HG03520 (cell line): ENCODE measurements around the gene COPG2.
"Not testable (repeated sequence)": the region's sequence is repeated elsewhere in the genome, so short reads cannot be mapped to it uniquely, and the experiment has no call there.

Source experiments
- ATAC-seq: cut with Tn5 transposase; IDR thresholded peaks from one replicate; pipeline ENCODE4 v1.9.1; 2021; ENCODE audit warnings: mild to moderate bottlenecking, moderate library complexity; ENCODE audit not compliant: unreplicated experiment

The COPG2 gene

GRCh38 chr7:130654850-130655249, 13.7 kb downstream of the COPG2 start:
- no peak for ATAC-seq

- no peak for ATAC-seq
These were observed 17.9 kb downstream of the COPG2 start for GRCh38 chr7:130650611-130651120.

- no peak for ATAC-seq
These were observed 19.4 kb downstream of the COPG2 start for GRCh38 chr7:130649004-130649790.

DNA sequence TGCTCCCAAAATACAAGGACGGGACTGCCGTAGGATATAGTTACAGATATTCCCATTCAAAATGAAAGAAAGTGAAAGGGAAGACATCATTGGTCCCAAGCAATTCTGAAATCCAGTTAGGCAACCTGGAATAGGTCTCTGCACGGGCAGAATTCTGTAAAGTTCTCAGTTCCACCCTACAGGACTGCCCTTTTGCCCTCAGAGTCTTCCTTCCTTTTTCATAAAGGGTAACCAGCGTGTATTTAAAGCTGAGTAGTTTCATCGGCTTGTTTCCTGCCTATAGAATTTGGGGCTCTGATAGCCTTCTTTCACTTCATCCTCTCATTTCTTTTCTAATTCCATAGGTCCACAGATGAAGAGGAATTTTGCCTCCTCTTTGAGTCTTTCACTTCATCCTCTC, 20.0 kb downstream of the COPG2 start:
- ATAC-seq = no peak

DNA sequence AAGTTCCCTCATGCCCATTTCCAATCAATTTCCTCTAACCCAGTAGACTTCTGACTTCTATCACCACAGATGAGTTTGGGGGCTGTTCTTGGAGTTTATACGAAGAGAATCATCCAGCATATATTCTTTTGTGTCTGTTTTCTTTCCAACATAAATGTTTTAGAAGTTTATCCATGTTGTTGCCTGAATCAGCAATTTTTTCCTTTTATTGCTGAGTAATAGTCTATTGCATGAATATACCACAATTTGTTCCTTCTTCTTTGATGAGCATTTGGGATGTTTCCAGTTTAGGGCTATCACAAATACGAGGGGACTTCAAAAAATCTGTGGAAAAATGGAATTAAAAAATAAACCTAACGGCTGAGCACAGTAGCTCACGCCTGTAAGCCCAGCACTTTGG, 26.2 kb downstream of the COPG2 start:
- ATAC-seq = no peak

GRCh38 chr7:130641497-130641896, 27.1 kb downstream of the COPG2 start:
- no peak for ATAC-seq

- no peak for ATAC-seq
These were observed 27.5 kb downstream of the COPG2 start for GRCh38 chr7:130641040-130641439.

GRCh38 chr7:130639388-130639787, 29.2 kb downstream of the COPG2 start:
- ATAC-seq = no peak

DNA sequence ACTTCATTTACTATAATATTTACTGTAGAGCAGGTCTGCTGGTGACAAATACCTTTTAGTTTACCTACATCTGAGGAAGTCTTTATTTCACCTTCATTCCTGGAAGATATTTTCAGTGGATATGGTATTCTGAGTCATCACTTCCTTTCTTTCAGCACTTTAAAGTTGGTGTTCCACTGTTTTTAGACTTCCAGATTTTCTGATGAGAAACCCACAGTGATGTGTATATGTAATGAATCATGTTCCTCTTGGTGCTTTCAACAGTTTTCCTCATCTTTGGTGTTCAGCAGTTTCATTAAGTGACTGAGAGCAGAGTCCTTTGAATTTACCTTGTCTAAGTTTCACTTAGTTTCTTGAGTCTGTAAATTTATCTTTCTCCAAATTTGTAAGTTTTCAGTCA, 36.4 kb downstream of the COPG2 start:
- ATAC-seq = no peak

DNA sequence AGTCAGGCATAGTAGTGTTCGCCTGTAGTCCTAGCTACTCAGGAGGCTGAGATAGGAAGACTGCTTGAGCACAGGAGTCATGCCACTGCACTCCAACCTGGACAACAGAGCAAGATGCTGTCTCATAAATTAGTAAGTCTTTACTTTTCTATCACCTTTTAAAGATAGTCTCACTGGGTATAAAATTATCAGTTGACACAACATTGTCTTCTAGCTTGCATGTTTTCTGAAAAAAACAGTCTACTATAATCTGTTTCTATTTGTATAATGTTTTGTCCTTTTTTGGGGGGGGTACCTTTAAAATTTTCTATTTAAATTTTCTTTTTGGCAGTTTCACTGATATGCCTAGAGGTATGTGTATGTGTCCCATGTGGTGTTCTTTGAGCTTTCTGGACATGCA, 39.6 kb downstream of the COPG2 start:
- no peak for ATAC-seq

DNA sequence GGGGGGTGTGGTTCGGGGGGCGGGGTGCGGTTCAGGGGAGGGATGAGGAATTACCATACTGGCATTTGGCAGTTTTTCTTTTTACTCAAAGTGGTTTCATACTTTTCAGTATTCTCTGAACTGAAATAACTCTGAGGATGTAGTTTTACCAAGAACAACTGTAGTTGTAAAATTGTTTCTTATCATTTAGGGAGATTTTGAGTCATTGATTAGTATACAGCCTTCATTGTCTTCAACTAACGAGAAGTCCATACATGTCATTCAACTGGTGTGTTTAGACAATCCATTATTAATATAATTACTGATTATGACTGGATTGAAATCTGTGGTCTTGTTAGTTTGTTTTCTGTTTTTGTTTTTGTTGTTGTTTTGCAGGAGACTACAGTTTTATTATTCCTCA, 40.8 kb downstream of the COPG2 start:
- no peak for ATAC-seq

GRCh38 chr7:130622866-130623265, 45.7 kb downstream of the COPG2 start:
- no peak for ATAC-seq

DNA sequence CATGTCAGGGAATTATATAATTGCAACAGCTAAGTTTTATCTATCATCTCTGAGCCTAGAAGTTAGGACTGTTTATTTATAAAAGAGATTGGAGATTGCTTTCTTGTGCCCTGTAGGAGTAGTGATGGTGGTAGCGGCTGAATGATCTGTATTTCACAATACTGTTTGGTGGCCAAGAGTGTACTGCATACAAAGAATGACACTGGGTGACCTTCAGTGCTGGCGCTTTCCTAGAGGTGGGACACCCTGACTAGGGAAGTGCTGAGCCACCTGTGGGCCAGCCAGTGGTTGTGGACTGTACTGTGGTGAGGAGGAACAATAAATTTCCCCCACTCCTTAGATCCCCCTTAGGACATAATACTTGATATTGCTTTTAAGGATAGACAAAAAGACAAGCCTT, 53.0 kb downstream of the COPG2 start:
- no peak for ATAC-seq

DNA sequence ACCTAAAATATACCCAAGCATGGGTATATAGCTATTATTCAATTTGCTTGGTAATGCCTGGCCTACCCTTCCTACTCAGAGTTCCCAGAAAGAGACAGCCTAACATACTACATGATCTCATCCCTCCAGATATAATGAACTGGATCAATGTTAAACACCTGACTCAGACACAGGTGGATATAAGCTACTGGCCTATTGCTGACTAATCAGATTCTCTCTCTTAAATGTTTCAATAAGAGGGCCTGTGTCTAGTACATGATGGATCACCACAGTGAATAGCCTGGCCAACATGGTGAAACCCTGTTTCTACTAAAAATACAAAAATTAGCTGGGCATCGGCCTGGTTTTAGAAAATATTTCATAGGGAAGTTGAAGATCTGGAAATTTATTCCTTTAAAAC, 54.1 kb downstream of the COPG2 start:
- no peak for ATAC-seq

DNA sequence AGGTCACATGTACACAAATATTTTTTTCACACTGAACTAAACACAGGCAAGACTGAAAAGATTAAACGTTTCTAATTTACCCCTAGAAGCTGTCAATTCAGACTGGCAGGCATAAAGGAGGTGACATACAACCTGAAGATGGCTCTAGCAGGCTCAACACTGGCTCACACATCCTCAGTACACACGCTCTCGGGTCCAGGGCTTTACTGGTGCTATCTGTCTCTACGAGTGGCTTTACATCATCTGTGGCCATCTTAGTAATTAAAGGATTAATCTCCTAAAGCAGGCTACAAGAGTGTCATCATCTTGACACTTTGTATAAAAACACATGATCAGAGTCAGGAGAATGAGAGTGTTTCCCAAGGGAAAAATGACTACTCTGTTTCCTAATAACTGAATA, 57.3 kb downstream of the COPG2 start:
- no peak for ATAC-seq

- ATAC-seq = not testable (repeated sequence)
These were observed 61.5 kb downstream of the COPG2 start for GRCh38 chr7:130607066-130607465.

DNA sequence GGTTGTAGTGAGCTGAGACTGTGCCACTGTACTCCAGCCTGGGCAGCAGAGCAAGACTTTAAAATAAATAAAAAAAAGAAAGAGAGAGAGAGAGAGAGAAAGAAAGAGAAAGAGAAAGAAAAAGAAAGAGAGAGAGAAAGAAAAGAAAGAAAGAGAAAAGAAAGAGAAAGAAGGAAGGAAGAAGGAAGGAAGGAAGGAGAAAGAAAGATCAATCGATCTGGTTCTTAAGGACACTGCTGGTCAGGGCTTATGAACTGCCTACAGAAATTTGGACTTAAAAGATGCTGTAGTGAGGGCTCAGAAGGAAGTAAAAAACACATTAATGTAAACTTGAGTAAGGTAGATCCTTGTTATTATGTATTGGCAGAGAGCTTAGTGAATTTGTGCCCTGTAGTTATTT, 62.4 kb downstream of the COPG2 start:
- no peak for ATAC-seq

DNA sequence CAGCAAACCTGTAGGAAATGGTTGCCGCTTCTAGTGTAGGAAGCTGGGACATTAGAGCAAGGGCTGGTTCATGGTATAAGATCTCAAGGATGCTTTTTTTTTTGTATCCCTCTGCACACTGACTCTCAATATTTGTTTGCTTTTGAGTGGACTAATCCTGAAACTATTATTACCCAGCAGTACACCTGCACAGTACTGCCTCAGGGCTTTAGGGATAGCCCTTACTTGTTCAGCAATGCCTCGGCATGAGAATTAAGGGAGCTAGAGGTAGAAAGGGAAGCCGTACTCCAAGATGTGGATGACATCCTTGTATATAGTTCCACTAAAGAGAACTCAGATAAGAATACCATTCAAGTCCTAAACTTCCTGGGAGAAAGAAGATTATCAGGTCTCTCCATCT, 70.5 kb downstream of the COPG2 start:
- ATAC-seq = no peak

- no peak for ATAC-seq
These were observed 72.6 kb downstream of the COPG2 start for GRCh38 chr7:130595986-130596385.

DNA sequence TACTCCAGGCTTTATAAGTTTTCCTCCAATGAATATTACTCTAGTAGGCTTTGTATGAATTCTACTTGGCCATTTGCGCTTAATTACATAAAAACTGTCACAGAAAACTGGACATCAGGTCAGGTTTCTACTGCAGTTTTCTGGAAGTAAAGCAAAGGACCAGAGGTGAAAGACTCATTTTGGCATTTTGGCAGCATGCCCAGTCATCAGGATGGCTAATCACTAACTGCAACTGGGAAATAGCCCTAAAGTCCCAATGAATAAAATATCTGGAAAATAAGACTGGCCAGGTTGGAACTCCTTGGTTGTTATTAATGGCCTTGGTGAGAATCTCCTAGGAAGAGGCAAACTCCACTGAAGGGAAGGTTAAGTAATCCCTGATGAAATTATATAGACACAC, 75.5 kb downstream of the COPG2 start:
- ATAC-seq = no peak

GRCh38 chr7:130591464-130591863, 77.1 kb downstream of the COPG2 start:
- ATAC-seq = not testable (repeated sequence)

- ATAC-seq = not testable (repeated sequence)
These were observed 82.6 kb downstream of the COPG2 start for GRCh38 chr7:130585932-130586331.

DNA sequence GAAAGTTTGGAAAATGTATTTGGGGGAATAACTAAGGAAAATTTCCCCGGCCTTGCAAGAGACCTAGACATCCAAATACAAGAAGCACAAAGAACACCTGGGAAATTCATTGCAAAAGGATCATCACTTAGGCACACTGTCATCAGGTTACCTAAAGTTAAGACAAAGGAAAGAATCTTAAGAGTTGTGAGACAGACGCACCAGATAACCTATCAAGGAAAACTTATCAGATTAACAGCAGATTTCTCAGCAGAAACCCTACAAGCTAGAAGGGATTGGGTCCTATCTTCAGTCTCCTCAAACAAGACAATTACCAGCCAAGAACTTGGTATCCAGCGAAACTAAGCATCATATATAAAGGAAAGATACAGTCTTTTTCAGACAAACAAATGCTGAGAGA, 93.4 kb downstream of the COPG2 start:
- ATAC-seq = not testable (repeated sequence)
